ENCODE data around the gene MT2A. TPM values are rescaled to one million over a fixed set of nuclear protein-coding genes. Genes with fewer than 3 reads are reported as not detected.

MT2A gene
- total RNA-seq, 1 donor, result 21.2 TPM

DNA sequence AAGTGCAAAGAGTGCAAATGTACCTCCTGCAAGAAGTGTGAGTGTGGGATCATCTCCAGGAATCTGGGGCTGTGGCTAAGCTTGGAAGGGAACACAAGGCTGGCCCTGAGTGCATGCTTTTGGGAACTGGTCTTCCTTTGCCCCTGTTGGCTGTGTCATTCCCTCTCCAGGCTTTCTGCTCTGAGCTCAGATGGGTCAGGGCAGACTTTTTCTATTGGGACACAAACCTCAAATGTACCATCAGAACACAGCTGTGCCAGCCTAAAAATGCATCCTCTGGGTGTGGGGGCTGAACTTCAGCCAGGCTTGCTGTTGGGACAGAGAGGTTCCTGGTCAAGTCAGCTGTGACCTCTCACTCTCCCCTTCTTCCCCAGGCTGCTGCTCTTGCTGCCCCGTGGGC, 44.2 kb downstream of the MT2A start:
- TF ChIP-seq CTCF (IDR thresholded peaks at IDR 0.05; ENCODE audit: insufficient read depth, low read depth, low read length), result no peak
- no peak overlapping the region for H3K4me3 ChIP-seq (ENCODE audit: low read depth, low read length)
- DNase-seq (ENCODE audit: low read depth), result no peak

DNA sequence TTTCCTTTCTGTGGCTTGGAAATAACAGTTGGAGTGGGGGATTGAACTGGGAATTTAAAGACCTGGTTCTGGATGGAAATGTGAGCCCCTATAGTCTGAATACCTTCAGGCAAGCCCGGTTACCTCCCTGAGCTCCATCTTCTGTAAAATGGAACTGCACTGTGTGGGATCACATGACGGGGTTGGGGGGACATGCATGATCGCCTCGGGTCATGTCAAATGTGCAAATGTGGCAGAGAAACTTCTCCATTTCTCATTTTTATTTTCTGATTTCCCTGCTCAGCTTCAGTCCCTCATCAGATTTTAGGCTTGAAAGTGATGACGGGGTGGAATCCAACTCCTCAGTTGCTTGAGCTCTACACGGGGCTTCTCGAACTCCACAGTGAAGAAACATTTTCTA, 44.8 kb downstream of the MT2A start:
- DNase-seq (ENCODE audit: low read depth), result no peak
- TF ChIP-seq CTCF (IDR thresholded peaks at IDR 0.05; ENCODE audit: insufficient read depth, low read depth, low read length), result no peak
- H3K4me3 ChIP-seq (ENCODE audit: low read depth, low read length), result no peak overlapping the region

DNA sequence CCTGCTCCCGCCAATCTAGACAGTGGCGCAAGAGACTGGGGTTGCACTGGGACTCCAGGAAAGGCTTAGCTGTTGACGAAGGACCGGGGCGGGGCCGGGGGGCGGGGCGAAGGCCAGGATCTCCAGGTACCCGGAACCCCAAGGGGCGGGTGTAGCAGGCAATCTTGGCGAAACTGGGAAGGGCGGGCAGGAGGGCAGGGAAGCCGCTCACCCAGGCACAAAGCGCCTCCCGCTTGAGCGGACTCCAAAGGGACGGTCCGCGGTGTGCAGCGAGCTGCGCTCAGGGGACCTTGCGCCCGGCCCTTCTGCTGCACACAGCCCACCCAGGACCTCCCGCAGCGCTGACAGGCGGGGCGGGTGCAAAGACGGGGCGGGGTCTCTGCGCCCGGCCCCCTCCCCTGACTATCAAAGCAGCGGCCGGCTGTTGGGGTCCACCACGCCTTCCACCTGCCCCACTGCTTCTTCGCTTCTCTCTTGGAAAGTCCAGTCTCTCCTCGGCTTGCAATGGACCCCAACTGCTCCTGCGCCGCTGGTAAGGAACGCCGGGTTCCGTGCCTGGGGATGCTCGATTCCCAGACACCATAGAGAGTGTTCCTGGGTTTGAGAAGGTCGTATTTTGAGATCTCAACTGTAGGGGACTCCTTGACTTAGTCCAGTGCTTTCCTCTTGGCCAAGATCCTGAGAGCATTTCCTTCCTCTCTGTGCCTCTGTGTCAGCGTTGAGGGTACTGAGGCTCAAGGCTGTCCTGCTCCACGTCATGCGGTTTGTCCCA, 49.4 kb downstream of the MT2A start, which contains the start of gene MT1F:
MT1F (plus strand) TSS at position 405 of the 772 bp plus-strand sequence; CDS start at position 505, 100 bp downstream.
- peak; percentile 23 for DNase-seq (ENCODE audit: low read depth)
- TF ChIP-seq CTCF (IDR thresholded peaks at IDR 0.05; ENCODE audit: insufficient read depth, low read depth, low read length), result no peak
- H3K4me3 ChIP-seq (ENCODE audit: low read depth, low read length), result peak within 1 kb of the TSS; percentile 43

DNA sequence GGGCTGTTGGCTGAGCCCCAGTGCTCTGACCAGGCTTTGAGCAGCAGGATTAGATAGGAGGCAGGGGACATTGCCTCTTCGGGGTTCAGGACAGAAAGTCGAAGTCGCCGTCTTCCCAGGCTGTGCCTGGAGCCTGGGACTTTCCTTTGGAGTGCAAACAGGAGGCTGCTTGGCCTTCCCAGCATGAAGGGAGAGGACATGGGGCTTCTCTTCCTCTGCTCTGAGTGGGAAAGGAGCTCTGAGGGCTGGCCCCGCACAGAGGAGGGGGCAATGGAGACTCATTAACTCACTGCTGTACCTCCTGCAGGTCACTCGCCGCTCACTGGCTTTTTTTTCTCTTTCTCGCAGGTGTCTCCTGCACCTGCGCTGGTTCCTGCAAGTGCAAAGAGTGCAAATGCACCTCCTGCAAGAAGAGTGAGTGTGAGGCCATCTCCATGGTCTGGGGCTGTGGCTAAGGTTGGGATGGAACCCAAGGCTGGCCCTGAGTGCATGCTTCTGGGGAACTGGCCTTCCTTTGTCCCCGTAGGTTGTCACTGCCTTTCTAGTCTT, 50.0 kb downstream of the MT2A start:
- no peak overlapping the region for H3K4me3 ChIP-seq (ENCODE audit: low read depth, low read length)
- DNase-seq (ENCODE audit: low read depth), result no peak
- TF ChIP-seq CTCF (IDR thresholded peaks at IDR 0.05; ENCODE audit: insufficient read depth, low read depth, low read length), result no peak

Other genes with a start within 250 kb of the MT2A start
- gene AMFR, start 183.0 kb upstream of the MT2A start, total RNA-seq, result 244 and 302 TPM in 2 replicates
- 59.9 and 83.8 TPM in 2 replicates for gene NUDT21, start 157.3 kb upstream of the MT2A start, total RNA-seq
- 65.6 and 74.7 TPM in 2 replicates for gene OGFOD1, start 157.0 kb upstream of the MT2A start, total RNA-seq
- gene BBS2, start 88.6 kb upstream of the MT2A start, total RNA-seq, result 48.3 and 60.5 TPM in 2 replicates
- gene MT4, start 43.5 kb upstream of the MT2A start, total RNA-seq, result not detected in 2 replicates
- gene MT3, start 19.1 kb upstream of the MT2A start, total RNA-seq, result not detected in 2 replicates
- gene MT1E, start 17.2 kb downstream of the MT2A start, total RNA-seq, result 21.6 and 108 TPM in 2 replicates
- gene MT1M, start 24.1 kb downstream of the MT2A start, total RNA-seq, result 1.3 TPM in 1 of 2 replicates, not detected in the other
- 1.3 and 1.9 TPM in 2 replicates for gene MT1A, start 30.1 kb downstream of the MT2A start, total RNA-seq
- not detected in 2 replicates for gene MT1B, start 43.3 kb downstream of the MT2A start, total RNA-seq
- not detected in 2 replicates for gene MT1F, start 49.4 kb downstream of the MT2A start, total RNA-seq
- gene MT1G, start 59.5 kb downstream of the MT2A start, total RNA-seq, result not detected in 2 replicates
- gene MT1H, start 61.2 kb downstream of the MT2A start, total RNA-seq, result not detected in 2 replicates
- 24.2 and 40.3 TPM in 2 replicates for gene MT1X, start 73.9 kb downstream of the MT2A start, total RNA-seq
- gene NUP93, start 121.5 kb downstream of the MT2A start, total RNA-seq, result 54.1 and 60.9 TPM in 2 replicates